BLaER1 (cell line): ENCODE data around the gene LYZL1.
"Not testable (repeated sequence)": the region's sequence is repeated elsewhere in the genome, so short reads cannot be mapped to it uniquely, and the experiment has no call there.

Experiments
- H3K27ac ChIP-seq: shearing (Covaris generic); formaldehyde crosslinking; 2 replicates; pipeline ENCODE4 v1.8.1; 2022
- H3K27me3 ChIP-seq: shearing (Covaris generic); formaldehyde crosslinking; 2 replicates; pipeline ENCODE4 v1.8.1; 2022
- H3K36me3 ChIP-seq: shearing (Covaris generic); formaldehyde crosslinking; 2 replicates; pipeline ENCODE4 v1.8.1; 2022
- H3K4me1 ChIP-seq: shearing (Covaris generic); formaldehyde crosslinking; 2 replicates; pipeline ENCODE4 v1.8.1; 2022
- H3K4me2 ChIP-seq: shearing (Covaris generic); formaldehyde crosslinking; 2 replicates; pipeline ENCODE4 v1.8.1; 2022
- H3K4me3 ChIP-seq: shearing (Covaris generic); formaldehyde crosslinking; 2 replicates; pipeline ENCODE4 v1.8.1; 2022
- H3K9ac ChIP-seq: shearing (Covaris generic); formaldehyde crosslinking; 2 replicates; pipeline ENCODE4 v1.8.1; 2022
- H3K9me3 ChIP-seq: shearing (Covaris generic); formaldehyde crosslinking; 2 replicates; pipeline ENCODE4 v1.8.1; 2022
- H4K20me1 ChIP-seq: shearing (Covaris generic); formaldehyde crosslinking; 2 replicates; pipeline ENCODE4 v1.8.1; 2022
- Cebpa-rat ChIP-seq: shearing (Covaris generic); IDR thresholded peaks from 2 replicates; pipeline ENCODE4 v1.8.1; 2022

The LYZL1 gene

GRCh38 chr10:29304264-29304994, 15.6 kb downstream of the LYZL1 start:
- H3K9ac ChIP-seq = no peak overlapping the region
- no peak overlapping the region for H3K27ac ChIP-seq
- TF ChIP-seq Cebpa-rat = no peak
- no peaks in the 10 kb centered on the region for H3K36me3 ChIP-seq
- H3K4me1 ChIP-seq = peaks cover 5% of the 10 kb centered on the region; the same call in 1 of the 2 replicates
- H4K20me1 ChIP-seq = no peaks in the 10 kb centered on the region
- H3K4me2 ChIP-seq = no peak overlapping the region
- peaks cover 23% of the 10 kb centered on the region for H3K9me3 ChIP-seq
- H3K4me3 ChIP-seq = no peak overlapping the region
- no peaks in the 10 kb centered on the region for H3K27me3 ChIP-seq

GRCh38 chr10:29304995-29305335, 16.1 kb downstream of the LYZL1 start:
- no peak overlapping the region for H3K4me2 ChIP-seq

GRCh38 chr10:29306688-29307087, 17.8 kb downstream of the LYZL1 start:
- no peaks in the 10 kb centered on the region for H4K20me1 ChIP-seq
- H3K4me2 ChIP-seq = no peak overlapping the region
- H3K27me3 ChIP-seq = no peaks in the 10 kb centered on the region
- no peak for TF ChIP-seq Cebpa-rat
- no peak overlapping the region for H3K9ac ChIP-seq
- H3K27ac ChIP-seq = no peak overlapping the region
- no peaks in the 10 kb centered on the region for H3K36me3 ChIP-seq
- H3K4me1 ChIP-seq = no peaks in the 10 kb centered on the region
- no peak overlapping the region for H3K4me3 ChIP-seq
- peaks cover 10% of the 10 kb centered on the region for H3K9me3 ChIP-seq

More at GRCh38 chr10:29304995-29305335, 16.1 kb downstream of the LYZL1 start:
- Histone ChIP-seq H3K4me3 (no peak overlapping the region), H3K36me3 (no peaks in the 10 kb centered on the region), H3K27ac (no peak overlapping the region), H3K9me3 (peaks cover 23% of the 10 kb centered on the region), H3K4me1 (peaks cover 1% of the 10 kb centered on the region; the same call in 1 of the 2 replicates), H3K27me3 (no peaks in the 10 kb centered on the region), H3K9ac (no peak overlapping the region), H4K20me1 (no peaks in the 10 kb centered on the region)
- TF ChIP-seq Cebpa-rat = no peak

- H3K9me3 ChIP-seq, H3K9ac ChIP-seq, H3K4me2 ChIP-seq, H3K36me3 ChIP-seq, H3K4me1 ChIP-seq, H4K20me1 ChIP-seq, H3K4me3 ChIP-seq, H3K27ac ChIP-seq, H3K27me3 ChIP-seq: not testable (repeated sequence)
Observed at GRCh38 chr10:29308142-29308541, 19.3 kb downstream of the LYZL1 start.

GRCh38 chr10:29309465-29309864, 20.6 kb downstream of the LYZL1 start:
- TF ChIP-seq Cebpa-rat = no peak

GRCh38 chr10:29310463-29310862, 21.6 kb downstream of the LYZL1 start:
- H4K20me1 ChIP-seq, H3K27me3 ChIP-seq, H3K4me3 ChIP-seq, H3K4me1 ChIP-seq, H3K36me3 ChIP-seq, H3K9ac ChIP-seq, H3K9me3 ChIP-seq, H3K27ac ChIP-seq, H3K4me2 ChIP-seq: not testable (repeated sequence)

More at GRCh38 chr10:29309465-29309864, 20.6 kb downstream of the LYZL1 start:
- Histone ChIP-seq H3K27me3 (no peaks in the 10 kb centered on the region), H3K4me3 (no peak overlapping the region), H3K9ac (no peak overlapping the region), H3K4me1 (no peaks in the 10 kb centered on the region), H3K4me2 (no peak overlapping the region), H3K9me3 (peaks cover 4% of the 10 kb centered on the region; the same call in 1 of the 2 replicates), H3K36me3 (no peaks in the 10 kb centered on the region), H4K20me1 (no peaks in the 10 kb centered on the region), H3K27ac (no peak overlapping the region)

- Histone ChIP-seq H3K4me2 (no peak overlapping the region), H3K4me1 (no peaks in the 10 kb centered on the region), H3K27ac (no peak overlapping the region), H3K4me3 (no peak overlapping the region), H4K20me1 (no peaks in the 10 kb centered on the region), H3K27me3 (no peaks in the 10 kb centered on the region), H3K9me3 (peaks cover 4% of the 10 kb centered on the region; the same call in 1 of the 2 replicates), H3K36me3 (no peaks in the 10 kb centered on the region), H3K9ac (no peak overlapping the region)
- no peak for TF ChIP-seq Cebpa-rat
Observed at GRCh38 chr10:29313071-29313470, 24.2 kb downstream of the LYZL1 start.

GRCh38 chr10:29314726-29315125, 25.9 kb downstream of the LYZL1 start:
- no peak overlapping the region for H3K9ac ChIP-seq
- H3K36me3 ChIP-seq = no peaks in the 10 kb centered on the region
- H3K4me1 ChIP-seq = 0 out of 2 replicates have a peak, but pooled peaks cover 6% of the 10 kb centered on the region
- H3K27ac ChIP-seq = no peak overlapping the region
- H3K4me3 ChIP-seq = no peak overlapping the region
- no peaks in the 10 kb centered on the region for H4K20me1 ChIP-seq
- H3K4me2 ChIP-seq = no peak overlapping the region
- no peak for TF ChIP-seq Cebpa-rat
- H3K9me3 ChIP-seq = peaks cover 4% of the 10 kb centered on the region; the same call in 1 of the 2 replicates
- no peaks in the 10 kb centered on the region for H3K27me3 ChIP-seq

GRCh38 chr10:29315814-29316213, 26.9 kb downstream of the LYZL1 start:
- no peaks in the 10 kb centered on the region for H3K36me3 ChIP-seq
- H3K27me3 ChIP-seq = no peaks in the 10 kb centered on the region
- H3K4me1 ChIP-seq = 0 out of 2 replicates have a peak, but pooled peaks cover 6% of the 10 kb centered on the region
- H3K9ac ChIP-seq = no peak overlapping the region
- no peak overlapping the region for H3K4me3 ChIP-seq
- TF ChIP-seq Cebpa-rat = no peak
- H4K20me1 ChIP-seq = no peaks in the 10 kb centered on the region
- peaks cover 4% of the 10 kb centered on the region; the same call in 1 of the 2 replicates for H3K9me3 ChIP-seq
- H3K27ac ChIP-seq = no peak overlapping the region
- no peak overlapping the region for H3K4me2 ChIP-seq

GRCh38 chr10:29316308-29317026, 27.6 kb downstream of the LYZL1 start:
- H3K27ac ChIP-seq = no peak overlapping the region
- peaks cover 4% of the 10 kb centered on the region; the same call in 1 of the 2 replicates for H3K9me3 ChIP-seq
- no peaks in the 10 kb centered on the region for H4K20me1 ChIP-seq
- H3K4me3 ChIP-seq = no peak overlapping the region
- no peaks in the 10 kb centered on the region for H3K36me3 ChIP-seq
- no peak for TF ChIP-seq Cebpa-rat
- H3K9ac ChIP-seq = no peak overlapping the region
- no peak overlapping the region for H3K4me2 ChIP-seq
- H3K27me3 ChIP-seq = no peaks in the 10 kb centered on the region
- H3K4me1 ChIP-seq = 0 out of 2 replicates have a peak, but pooled peaks cover 6% of the 10 kb centered on the region
